GM12878 (cell line): ENCODE results near the gene DDX20.

Source experiments
- BRCA1 ChIP-seq: IDR thresholded peaks from 2 replicates; pipeline ENCODE4 v1.6.1; 2011; ENCODE audit warnings: low read depth, low read length, improper control_type of control experiment
- EP300 ChIP-seq, 2 experiments: fragments of 150-350 bp in 1 of 2; IDR thresholded peaks; 2 replicates each; pipeline ENCODE4 v1.6.1; 2011 to 2012; ENCODE audit warnings: low read depth in 2 of 2, low read length in 2 of 2, borderline replicate concordance in 1 of 2, improper control_type of control experiment in 1 of 2, inconsistent platforms in 1 of 2; ENCODE audit not compliant: control insufficient read depth in 1 of 2
- FOS ChIP-seq: IDR thresholded peaks from 3 replicates; pipeline ENCODE4 v1.6.1; 2011; ENCODE audit warnings: borderline replicate concordance; ENCODE audit not compliant: insufficient read length; ENCODE audit errors: extremely low read depth
- MTA3 ChIP-seq: IDR thresholded peaks from 2 replicates; pipeline ENCODE4 v1.6.1; 2012; ENCODE audit warnings: low read length, inconsistent platforms, borderline replicate concordance
- POLR2A ChIP-seq: IDR thresholded peaks from 2 replicates; pipeline ENCODE4 v1.6.1; 2011; ENCODE audit warnings: low read depth, mild to moderate bottlenecking, low read length
- RAD51 ChIP-seq: fragments of 450-650 bp; IDR thresholded peaks from 2 replicates; pipeline ENCODE4 v1.6.1; 2016; ENCODE audit warnings: moderate library complexity, mild to moderate bottlenecking, inconsistent platforms

- TF ChIP-seq EP300 (IDR thresholded peaks at IDR 0.05; ENCODE audit: borderline replicate concordance in 1 of 2, control insufficient read depth in 1 of 2, low read depth in 2 of 2, low read length in 2 of 2) (no peak), RAD51 (no peak), MTA3 (no peak), FOS (no peak), POLR2A (no peak), BRCA1 (no peak)
These were observed 30.5 kb upstream of the DDX20 start for GRCh38 chr1:111725192-111725591.
